Heart right ventricle (tissue), 16 donors: ENCODE results near the gene CEP97. TPM values are rescaled to one million over a fixed set of nuclear protein-coding genes. Genes with fewer than 3 reads are reported as not detected.
"Not testable (repeated sequence)": the region's sequence is repeated elsewhere in the genome, so short reads cannot be mapped to it uniquely, and the experiment has no call there.

Experiments used
- ATAC-seq, 8 donors: fragments of 200-7000 bp; cut with Tn5 transposase; one replicate each; pipeline ENCODE4 v1.9.1; 2020; ENCODE audit warnings: mild to moderate bottlenecking in 8 of 8, moderate library complexity in 8 of 8, moderate number of reproducible peaks in 1 of 8
- DNase-seq, 2 donors: peaks; one replicate each; pipeline ENCODE4 v3.0.0-alpha.2; 2020
- H3K27ac ChIP-seq, 10 donors: fragments of 200-600 bp; sonication (generic) in 2 of 10; one replicate each; pipeline versions ENCODE4 v1.5.0 to v1.8.0; 2020 to 2022; ENCODE audit warnings: mild to moderate bottlenecking in 3 of 10
- H3K27me3 ChIP-seq, 7 donors: fragments of 200-600 bp; one replicate each; pipeline ENCODE4 v1.8.0; 2021 to 2022; ENCODE audit warnings: mild to moderate bottlenecking in 2 of 7
- H3K36me3 ChIP-seq, 9 donors: fragments of 200-600 bp; sonication (generic) in 1 of 9; one replicate each; pipeline versions ENCODE4 v1.5.0 to v1.8.0; 2020 to 2022; ENCODE audit warnings: mild to moderate bottlenecking in 2 of 9
- H3K4me1 ChIP-seq, 9 donors: fragments of 200-600 bp; sonication (generic) in 1 of 9; one replicate each; pipeline versions ENCODE4 v1.5.0 to v1.8.0; 2020 to 2022; ENCODE audit warnings: mild to moderate bottlenecking in 4 of 9
- H3K4me3 ChIP-seq, 10 donors: fragments of 200-600 bp; sonication (generic) in 2 of 10; one replicate each; pipeline versions ENCODE4 v1.5.0 to v1.8.0; 2020 to 2022; ENCODE audit warnings: mild to moderate bottlenecking in 7 of 10, moderate library complexity in 2 of 10
- H3K9me3 ChIP-seq, 11 donors: fragments of 200-600 bp in 10 of 11; sonication (generic) in 2 of 11; one replicate each; pipeline versions ENCODE4 v1.5.0 to v1.8.0; 2013 to 2022; ENCODE audit warnings: mild to moderate bottlenecking in 2 of 11, control low read depth in 1 of 11, moderate library complexity in 1 of 11
- CTCF ChIP-seq, 9 donors: fragments of 200-600 bp; sonication (generic) in 2 of 9; IDR thresholded peaks; one replicate each; pipeline versions ENCODE4 v1.5.0 to v1.8.0; 2021 to 2022; ENCODE audit warnings: antibody characterized with exemption in 9 of 9, mild to moderate bottlenecking in 5 of 9, moderate library complexity in 1 of 9
- WGBS, 2 donors: extraction: QIAGEN DNeasy Blood & Tissue Kit; methylation state at CpG; one replicate each; pipeline ENCODE4 v1.1.7; 2013; ENCODE audit warnings: inconsistent platforms in 1 of 2; 5-methylcytosine and 5-hydroxymethylcytosine counted together
- intact Hi-C, 10 donors: fragments of 100-400 bp; cut with DNase I; formaldehyde crosslinking; loops; one replicate each; pipeline versions ENCODE4 v1.11.1 to v1.14.2; 2022
- polyA plus RNA-seq, 2 donors: library from polyadenylated mRNA; stranded (reverse); fragments of 200-250 nt; gene quantifications; one replicate each; pipeline ENCODE4 v1.2.3, GENCODE V29; 2013
- total RNA-seq, 10 donors: library from RNA; stranded (reverse); fragmentation: NEBNext Ultra II Directional in 3 of 10; extraction: Animal tissue kit (Norgen Biotek cat#: 25700) in 3 of 10; gene quantifications; one replicate each; pipeline versions ENCODE4 v1.2.1 to v1.2.4, GENCODE V29; 2021 to 2023
- donor health status: Arrhythmogenic right ventricular cardiomyopathy.
- donor health status: ischemic (EF 13 %, LVEDD 7.1; RV severe dilation, severe dysfunction).
- donor health status: healthy with polysubstance abuse.
- donor health status: DM: no; HTN: yes; CAD: no.
- donor health status: DM: no; HTN: no; CAD: no.
- donor health status: ischemic (EF 25% LVEDD 6.9; RV normal size, moderate dysfunction).
- donor health status: ischemic (EF 25% LVEDD 5.7; RV mildly dilated, moderate dysfunction).
- donor health status: healthy.
- donor health status: DM: yes; HTN: yes; CAD: no.
- donor health status: Ischemic cardiomyopathy.
- donor health status: ischemic (EF 35%, LVEDD 5.7; RV mildly dilated, moderate dysfunction).
- donor health status: nonischemic (EF 11% LVEDD 7.7; RV severe dilation, severe dysfunction).
- donor health status: DM: yes; HTN: yes; CAD: no.
- donor health status: PGD.
- donor health status: ischemic (EF 29% LVEDD 5.4; RV normal size, mild dysfunction).
- donor health status: nonischemic (EF 23%, LVEDD 6.1; RV moderate dilation, normal function).

CEP97 gene
- total and polyA plus RNA-seq, 12 donors, result 1.2 to 11.4 (median 7.8) TPM

DNA sequence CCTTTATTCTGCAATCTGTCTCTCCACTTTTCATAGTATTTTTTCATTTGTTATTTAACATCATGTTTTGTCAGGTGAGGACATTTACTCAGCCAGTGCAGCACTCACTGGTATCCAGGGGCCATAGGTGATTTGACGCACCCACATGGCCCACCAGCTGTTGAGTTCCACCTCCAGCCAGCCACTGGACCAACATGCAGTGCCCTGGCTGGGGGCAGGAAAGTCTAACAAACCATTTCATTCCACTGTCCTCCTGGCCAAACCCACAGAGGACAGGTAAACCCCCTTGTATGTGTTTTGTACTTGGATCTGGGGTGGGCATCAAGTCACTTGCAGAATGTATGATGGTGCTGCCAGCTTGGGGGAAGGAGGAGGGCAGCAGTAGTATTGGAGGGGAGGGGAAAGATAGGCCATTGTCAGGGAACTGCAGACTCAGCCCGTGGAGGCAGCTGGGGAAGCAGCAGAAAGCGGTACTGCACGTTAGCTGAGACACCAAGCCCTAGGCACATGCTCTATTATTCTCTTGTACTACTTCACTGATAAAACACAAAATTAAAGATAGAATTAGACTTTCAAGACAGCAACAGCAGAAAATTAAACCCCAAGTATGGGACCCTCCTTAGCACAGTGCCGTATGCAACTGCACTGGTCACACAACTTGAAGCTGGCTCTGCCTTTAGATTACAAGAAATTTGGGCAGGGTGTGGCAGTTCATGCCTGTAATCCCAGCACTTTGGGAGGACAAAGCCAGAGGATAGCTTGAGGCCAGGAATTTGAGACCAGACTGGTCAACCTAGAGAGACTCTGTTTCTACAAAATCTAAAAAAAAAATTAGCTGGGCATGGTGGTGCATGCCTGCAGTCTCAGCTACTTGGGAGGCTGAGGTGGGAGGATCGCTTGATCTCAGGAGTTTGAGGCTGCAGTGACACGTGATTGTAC lies 22.4 kb upstream of the CEP97 start:
- no peaks in the 10 kb centered on the region for H3K27me3 ChIP-seq
- H3K4me3 ChIP-seq, result no peak overlapping the region
- intact Hi-C loops, result no loop called here
- ATAC-seq (no peak), DNase-seq (no peak)
- WGBS, 2 donors, result 79 to 89% methylated on average over 7 of the region's 7 CpGs
- no peak for TF ChIP-seq CTCF (IDR thresholded peaks at IDR 0.05)
- no peaks in the 10 kb centered on the region for H3K9me3 ChIP-seq
- no peaks in the 10 kb centered on the region for H3K36me3 ChIP-seq
- no peaks in the 10 kb centered on the region for H3K4me1 ChIP-seq
- H3K27ac ChIP-seq, result no peak overlapping the region

- WGBS, 2 donors, result 78 to 88% methylated on average over 1 of the region's 1 CpG
- intact Hi-C loops, result no loop called here
- no peaks in the 10 kb centered on the region for H3K27me3 ChIP-seq
- ATAC-seq (no peak), DNase-seq (no peak)
- no peaks in the 10 kb centered on the region for H3K36me3 ChIP-seq
- no peak overlapping the region for H3K27ac ChIP-seq
- no peaks in the 10 kb centered on the region for H3K9me3 ChIP-seq
- H3K4me3 ChIP-seq, result no peak overlapping the region
- no peaks in the 10 kb centered on the region for H3K4me1 ChIP-seq
- TF ChIP-seq CTCF (IDR thresholded peaks at IDR 0.05), result no peak
These were observed 21.7 kb upstream of the CEP97 start for GRCh38 chr3:101702726-101703125.

DNA sequence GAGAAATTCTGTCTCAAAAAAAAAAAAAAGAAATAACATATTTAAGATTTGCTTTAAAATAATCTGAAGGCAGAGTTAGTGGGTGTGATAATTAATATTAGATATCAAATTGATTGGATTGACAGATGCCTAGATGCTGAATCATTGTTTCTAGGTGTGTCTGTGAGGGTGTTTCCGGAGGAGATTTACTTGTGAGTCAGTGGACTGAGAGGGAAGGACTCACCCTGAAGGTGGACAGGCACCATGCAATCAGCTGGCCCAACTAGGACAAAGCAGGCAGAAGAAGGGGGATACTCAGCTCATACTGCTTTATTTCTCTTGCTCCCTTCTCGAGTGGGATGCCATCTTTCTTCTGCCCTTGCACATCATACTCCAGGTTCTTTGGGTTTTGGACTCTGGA lies 21.2 kb upstream of the CEP97 start:
- H3K9me3 ChIP-seq, result no peaks in the 10 kb centered on the region
- no peaks in the 10 kb centered on the region for H3K4me1 ChIP-seq
- no peaks in the 10 kb centered on the region for H3K27me3 ChIP-seq
- DNase-seq (no peak), ATAC-seq (no peak)
- intact Hi-C loops, result no loop called here
- TF ChIP-seq CTCF (IDR thresholded peaks at IDR 0.05), result no peak
- WGBS, 2 donors, result 85 to 89% methylated on average over 2 of the region's 2 CpGs
- no peak overlapping the region for H3K4me3 ChIP-seq
- H3K27ac ChIP-seq, result no peak overlapping the region
- H3K36me3 ChIP-seq, result no peaks in the 10 kb centered on the region

DNA sequence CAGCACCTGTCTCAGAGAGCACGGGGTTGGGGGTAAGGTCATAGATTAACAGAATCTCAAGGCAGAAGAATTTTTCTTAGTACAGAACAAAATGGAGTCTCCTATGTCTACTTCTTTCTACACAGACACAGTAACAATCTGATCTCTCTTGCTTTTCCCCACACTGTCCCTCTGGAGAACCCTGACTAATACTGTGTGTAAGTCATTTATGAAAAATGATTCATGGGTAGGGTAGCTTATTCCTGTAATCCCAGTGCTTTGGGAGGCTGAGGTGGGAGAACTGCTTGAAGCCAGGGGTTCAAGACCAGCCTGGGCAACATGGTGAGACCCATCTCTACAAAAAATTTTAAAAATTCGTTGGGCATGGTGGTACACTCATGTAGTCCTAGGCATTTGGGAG lies 19.8 kb upstream of the CEP97 start:
- 60 to 68% methylated on average over 2 of the region's 2 CpGs for WGBS, 2 donors
- H3K27me3 ChIP-seq, ATAC-seq, H3K4me1 ChIP-seq, DNase-seq, H3K9me3 ChIP-seq, intact Hi-C loops, H3K4me3 ChIP-seq, H3K36me3 ChIP-seq, H3K27ac ChIP-seq: not testable (repeated sequence)

DNA sequence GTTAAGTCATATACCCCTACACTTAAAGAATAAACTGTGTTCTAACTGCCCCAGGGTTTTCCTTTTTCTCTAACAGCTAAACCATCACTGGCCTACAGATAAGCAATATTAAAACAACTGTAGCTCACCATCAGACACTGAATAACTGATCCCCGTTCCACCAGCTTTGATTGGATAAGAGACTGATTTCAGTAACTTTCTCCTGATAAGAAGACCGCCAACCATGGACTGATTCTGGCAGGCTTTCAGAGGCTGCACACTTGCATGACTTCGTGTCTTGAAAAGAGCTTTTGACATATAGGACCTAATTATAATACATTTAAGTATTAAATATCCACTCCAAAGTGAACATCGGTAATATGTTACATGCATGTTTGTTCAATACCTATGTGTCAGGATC lies 15.3 kb upstream of the CEP97 start:
- DNase-seq, result no peak
- 41 to 56% methylated on average over 4 of the region's 4 CpGs for WGBS, 2 donors
- intact Hi-C loops, result no loop called here
- ATAC-seq, result no peak
- Histone ChIP-seq H3K4me3 (no peak overlapping the region), H3K27ac (no peak overlapping the region), H3K9me3 (no peaks in the 10 kb centered on the region), H3K27me3 (no peaks in the 10 kb centered on the region), H3K4me1 (no peaks in the 10 kb centered on the region), H3K36me3 (no peaks in the 10 kb centered on the region)
- no peak for TF ChIP-seq CTCF (IDR thresholded peaks at IDR 0.05)
